ENCODE measurements around the gene ABCC9.
A peak's percentile ranks its signal among the peaks of the same experiment; 100 is the strongest.
"Not testable (repeated sequence)": the region's sequence is repeated elsewhere in the genome, so short reads cannot be mapped to it uniquely, and the experiment has no call there.

The ABCC9 gene

DNA sequence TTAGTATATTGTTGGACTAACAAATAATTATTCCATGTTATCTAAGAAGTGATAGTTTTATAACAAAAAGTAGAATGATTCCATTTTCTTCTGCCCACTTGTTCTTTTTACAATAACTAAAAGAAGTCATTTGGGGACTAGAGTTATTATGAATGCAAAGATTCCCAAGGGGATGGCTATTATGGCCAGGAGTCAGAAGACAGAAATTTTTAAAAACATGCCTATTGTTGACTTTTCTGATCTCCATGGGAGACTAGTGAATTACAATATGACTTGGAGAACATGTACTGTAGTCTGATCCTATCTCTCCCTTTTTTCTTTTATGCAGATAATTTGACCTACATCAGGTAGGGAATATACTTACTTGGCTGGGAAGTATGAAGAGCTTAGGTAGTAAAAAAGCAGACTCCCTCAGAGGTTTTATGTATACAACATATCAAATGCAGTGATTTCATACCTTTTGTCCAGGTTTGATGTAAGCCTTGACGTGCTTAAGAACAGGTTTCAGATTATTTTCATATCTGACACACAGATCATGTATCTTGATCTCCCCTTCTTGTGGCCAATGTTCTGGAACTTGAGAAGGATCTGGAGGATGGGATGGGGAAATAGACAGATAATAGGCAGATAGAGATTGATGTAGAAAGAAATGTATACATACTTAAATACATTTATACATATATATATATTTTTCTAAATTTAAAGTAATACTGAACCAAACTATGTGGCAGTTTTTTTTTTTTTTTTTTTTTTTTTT lies 125.7 kb downstream of the ABCC9 start:
- peak; percentile 21 for DNase-seq (ENCODE audit: low read depth)

DNA sequence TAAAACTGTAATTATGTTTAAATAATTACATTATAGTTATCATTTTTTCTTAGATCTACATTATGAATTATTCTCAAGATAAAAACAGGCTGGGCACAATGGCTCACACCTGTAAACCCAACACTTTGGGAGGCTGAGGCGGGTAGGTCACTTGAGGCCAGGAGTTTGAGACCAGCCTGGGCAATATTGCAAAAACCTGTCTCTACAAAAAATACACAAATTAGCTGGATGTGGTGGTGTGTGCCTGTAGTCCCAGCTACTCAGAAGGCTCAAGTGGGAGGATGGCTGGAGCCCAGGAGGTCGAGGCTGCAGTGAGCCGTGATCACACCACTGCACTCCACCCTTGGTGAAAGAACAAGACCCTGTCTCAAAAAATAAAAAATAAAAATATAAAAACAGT lies 126.4 kb downstream of the ABCC9 start:
- no peak for DNase-seq (ENCODE audit: low read depth)

DNA sequence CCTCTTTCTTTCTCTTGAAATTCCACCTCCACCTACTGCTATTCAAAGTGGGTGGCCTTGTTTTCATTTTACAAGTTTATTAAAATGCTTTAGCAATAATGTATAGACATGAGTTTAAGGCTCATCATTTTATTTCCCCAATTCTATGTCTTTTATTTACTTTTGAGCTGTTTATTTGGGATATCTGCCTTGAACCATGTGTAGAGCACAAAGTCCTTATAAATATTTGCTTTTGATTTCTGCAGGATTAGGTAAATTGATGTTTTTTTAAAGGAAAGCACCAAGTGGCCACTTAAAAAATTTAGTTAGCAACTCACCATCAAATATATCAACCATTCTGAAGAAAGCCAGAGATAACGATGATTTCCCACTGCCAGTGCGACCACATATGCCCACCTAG lies 126.9 kb downstream of the ABCC9 start:
- no peak for DNase-seq (ENCODE audit: low read depth)

DNA sequence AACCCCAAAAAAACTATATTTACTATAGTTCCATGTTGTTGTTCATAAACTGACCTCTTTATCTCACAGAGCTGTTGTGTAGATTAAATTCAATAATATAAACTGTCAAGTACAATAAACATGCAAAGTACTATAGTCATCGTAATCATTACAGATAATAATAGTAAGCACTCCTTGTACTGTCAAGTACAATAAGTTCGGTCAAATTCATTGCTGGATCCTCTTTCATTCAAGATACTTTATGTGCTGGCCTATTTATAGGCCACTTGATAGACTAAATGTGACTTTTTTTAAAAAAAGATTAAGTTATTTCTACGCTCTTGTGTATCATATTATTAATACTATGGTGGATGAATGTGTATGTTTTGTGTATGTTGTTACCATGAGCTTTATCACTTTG lies 127.5 kb downstream of the ABCC9 start:
- DNase-seq (ENCODE audit: low read depth), result no peak

DNA sequence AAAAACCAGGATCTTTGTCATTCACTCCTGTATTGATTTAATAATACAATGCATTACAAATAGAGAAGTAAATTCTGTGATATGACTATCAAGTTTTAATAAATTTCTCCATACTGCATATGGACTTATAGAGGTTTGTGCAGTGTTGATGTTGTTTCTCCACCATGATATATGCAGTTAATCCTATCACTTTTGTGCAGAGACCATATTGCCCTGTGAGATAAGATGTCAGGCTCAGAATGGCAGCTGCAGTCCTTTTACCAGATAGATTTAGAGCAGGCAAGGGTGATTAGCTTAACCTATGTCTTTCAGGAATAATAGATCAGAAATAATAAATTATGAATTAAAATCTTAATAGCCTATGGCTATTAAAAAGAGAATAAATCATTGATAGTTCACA lies 128.1 kb downstream of the ABCC9 start:
- DNase-seq (ENCODE audit: low read depth), result no peak

DNA sequence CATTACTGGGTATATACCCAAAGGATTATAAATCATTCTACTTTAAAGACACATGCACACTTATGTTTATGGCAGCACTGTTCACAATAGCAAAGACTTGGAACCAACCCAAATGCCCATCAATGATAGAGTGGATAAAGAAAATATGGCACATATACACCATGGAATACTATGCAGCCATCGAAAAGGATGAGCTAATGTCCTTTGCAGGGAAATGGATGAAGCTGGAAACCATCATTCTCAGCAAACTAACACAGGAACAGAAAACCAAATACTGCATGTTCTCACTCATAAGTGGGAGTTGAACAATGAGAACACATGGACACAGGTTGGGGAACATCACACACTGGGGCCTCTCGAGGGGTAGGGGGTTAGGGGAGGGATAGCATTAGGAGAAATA lies 128.9 kb downstream of the ABCC9 start:
- not testable (repeated sequence) for DNase-seq (ENCODE audit: low read depth)

DNA sequence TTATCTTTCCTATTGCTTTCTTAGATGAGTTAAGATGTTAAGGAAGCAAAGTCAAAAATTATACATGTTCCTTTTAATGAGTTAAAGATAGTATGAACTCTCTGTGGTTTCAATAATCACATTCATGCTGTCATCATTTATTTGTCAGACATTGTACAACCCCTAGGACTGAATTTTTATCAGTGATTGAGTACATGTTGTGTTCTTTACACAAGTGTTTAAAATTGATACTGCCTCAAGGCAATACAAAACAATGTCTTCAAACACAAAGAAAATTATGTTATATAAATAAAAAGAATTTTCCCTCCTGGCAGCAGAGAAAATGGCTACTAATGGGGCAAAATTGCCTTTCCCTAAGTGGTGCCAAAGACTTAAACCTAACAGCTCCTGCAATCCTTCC lies 132.1 kb downstream of the ABCC9 start:
- DNase-seq (ENCODE audit: low read depth), result no peak

DNA sequence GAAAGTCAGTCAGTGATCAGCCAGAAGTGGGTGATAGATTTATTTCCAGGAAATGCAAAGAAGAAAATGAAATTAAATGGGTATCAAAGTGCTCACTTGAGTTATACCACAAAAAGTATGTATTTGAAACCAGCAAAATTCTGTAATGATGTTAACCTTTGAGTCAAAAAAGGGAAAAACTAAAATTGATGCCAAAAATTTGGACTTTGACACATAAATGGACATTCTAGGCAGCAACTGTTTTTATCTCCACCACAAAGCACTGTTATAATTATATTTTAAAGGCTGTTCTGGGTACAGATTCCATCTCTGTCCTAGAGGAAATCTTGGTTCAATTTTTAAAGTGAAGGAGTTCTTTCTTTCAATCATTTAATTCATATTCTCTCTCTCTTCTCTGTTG lies 135.0 kb downstream of the ABCC9 start:
- DNase-seq (ENCODE audit: low read depth), result no peak

DNA sequence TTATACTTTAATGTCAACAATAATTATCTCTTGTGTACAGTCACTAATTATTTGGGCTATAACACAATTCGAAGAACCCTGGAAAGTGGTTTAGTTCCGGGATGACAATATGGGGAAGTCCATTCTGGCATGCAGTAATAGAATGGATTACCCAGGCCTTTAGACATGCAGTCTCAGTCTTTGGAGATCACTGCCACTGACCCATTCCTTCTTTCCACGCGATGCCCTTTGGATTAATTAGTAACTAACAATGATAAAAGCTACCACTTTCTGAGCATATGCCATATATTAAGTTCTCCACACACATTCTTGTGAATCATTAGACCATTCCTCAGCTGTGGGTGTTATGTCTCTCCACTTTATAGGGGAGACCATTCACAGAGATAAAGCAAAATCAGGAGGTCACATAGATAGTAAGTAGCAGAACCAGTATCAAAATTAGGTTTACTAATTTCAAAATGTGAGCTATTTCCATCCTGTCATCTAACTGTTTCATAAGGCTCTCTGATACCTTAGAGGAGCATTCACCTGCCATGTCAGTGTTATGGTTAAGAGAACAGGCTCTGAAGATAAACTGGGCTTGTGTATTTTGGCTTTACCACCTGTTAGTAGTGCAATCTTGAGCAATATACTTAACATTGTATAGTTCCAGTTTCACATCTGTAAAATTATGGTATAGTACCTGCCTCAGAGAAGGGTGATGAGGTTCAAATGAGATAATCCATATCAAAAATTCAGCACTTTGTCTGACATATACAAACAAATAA lies 139.5 kb downstream of the ABCC9 start:
- DNase-seq (ENCODE audit: low read depth), result no peak

DNA sequence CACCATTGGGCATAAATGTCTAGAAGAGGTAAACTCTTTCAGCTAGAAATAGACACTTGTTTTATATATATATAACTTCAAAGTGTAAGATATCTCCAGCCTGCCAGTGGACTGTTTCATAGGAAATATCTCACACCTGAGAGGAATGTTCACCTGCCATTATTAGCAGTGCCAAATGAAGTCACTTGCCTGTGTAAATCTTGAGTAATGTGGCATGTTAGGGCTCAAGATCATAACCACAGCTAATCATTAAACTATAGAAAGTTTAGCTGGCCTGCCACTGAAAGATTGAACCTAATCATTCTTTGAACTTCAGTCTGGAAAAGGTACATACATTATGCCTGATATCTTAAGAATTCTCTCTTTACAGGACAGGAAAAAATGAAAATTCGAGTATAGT lies 141.2 kb downstream of the ABCC9 start:
- DNase-seq (ENCODE audit: low read depth), result no peak

DNA sequence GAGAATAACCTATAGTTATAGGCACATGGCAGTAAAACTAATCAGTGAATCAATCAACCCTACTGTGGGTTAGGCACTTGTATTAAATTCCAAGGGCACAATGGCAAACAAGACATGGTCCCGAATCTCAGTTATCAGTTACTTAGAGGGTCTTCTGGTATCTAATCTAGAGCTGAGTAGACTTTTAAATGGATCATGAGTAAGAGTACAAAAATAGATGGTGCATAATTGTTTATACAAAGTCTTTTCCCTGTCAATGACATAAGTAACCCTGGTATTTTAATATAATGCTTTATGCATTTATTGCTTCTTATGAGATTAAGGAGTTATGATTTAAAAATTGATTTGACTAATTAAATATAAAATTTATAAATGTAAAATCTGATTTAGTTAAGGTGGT lies 143.7 kb downstream of the ABCC9 start:
- no peak for DNase-seq (ENCODE audit: low read depth)

DNA sequence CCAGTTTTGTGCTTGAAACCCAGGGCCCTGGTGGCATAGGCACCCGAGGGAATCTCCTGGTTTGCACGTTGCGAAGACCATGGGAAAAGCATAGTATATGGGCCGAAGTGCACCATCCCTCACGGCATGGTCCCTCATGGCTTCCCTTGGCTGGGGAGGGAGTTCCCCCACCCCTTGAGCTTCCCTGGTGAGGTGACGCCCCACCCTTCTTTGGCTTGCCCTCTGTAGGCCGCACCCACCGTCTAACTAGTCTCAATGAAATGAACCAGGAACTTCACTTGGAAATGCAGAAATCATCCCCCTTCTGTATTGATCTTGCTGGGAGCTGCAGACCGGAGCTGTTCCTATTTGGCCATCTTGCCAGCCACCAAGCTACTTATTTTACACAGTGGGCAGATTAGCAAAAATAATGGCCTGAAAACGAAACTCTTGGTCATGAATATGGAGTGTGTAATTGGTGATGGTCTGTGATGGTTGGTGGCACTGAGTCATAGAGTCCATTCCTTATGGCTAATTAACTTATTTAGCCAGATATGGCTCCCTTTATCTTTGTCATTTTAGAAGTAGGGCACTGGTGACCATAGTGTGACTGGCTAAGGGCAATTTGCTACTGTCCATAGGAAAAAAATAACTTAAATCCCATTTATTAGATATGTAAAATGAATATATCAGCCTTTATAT lies 145.4 kb downstream of the ABCC9 start:
- no peak for DNase-seq (ENCODE audit: low read depth)

DNA sequence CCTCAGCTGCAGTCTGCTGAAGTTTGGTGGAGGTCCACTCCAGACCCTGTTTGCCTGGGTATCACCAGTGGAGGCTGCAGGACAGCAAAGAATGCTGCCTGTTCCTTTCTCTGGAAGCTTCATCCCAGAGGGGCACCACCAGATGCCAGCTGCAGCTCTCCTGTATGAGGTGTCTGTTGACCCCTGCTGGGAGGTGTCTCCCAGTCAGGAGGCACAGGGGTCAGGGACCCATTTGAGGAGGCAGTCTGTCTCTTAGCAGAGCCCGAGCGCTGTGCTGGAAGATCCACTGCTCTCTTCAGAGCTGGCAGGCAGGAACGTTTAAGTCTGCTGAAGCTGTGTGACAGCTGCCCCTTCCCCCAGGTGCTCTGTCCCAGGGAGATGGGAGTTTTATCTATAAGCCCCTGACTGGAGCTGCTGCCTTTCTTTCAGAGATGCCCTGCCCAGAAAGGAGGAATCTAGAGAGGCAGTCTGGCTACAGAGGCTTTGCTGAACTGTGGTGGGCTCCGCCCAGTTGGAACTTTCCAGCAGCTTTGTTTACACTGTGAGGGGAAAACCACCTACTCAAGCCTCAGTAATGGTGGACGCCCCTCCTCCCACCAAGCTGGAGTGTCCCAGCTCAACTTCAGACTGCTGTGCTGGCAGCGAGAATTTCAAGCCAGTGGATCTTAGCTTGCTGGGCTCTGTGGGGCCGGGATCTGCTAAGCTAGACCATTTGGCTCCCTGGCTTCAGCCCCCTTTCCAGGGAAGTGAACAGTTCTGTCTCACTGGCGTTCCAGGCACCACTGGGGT lies 146.2 kb downstream of the ABCC9 start:
- not testable (repeated sequence) for DNase-seq (ENCODE audit: low read depth)

DNA sequence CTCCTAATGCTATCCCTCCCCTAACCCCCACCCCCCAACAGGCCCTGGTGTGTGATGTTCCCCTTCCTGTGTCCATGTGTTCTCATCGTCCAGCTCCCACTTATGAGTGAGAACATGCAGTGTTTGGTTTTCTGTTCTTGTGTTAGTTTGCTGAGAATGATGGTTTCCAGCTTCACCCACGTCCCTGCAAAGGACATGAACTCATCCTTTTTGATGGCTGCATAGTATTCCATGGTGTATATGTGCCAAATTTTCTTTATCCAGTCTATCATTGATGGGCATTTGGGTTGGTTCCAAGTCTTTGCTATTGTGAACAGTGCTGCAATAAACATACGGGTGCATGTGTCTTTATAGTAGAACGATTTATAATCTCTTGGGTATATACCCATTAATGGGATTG lies 151.5 kb downstream of the ABCC9 start:
- not testable (repeated sequence) for DNase-seq (ENCODE audit: low read depth)

DNA sequence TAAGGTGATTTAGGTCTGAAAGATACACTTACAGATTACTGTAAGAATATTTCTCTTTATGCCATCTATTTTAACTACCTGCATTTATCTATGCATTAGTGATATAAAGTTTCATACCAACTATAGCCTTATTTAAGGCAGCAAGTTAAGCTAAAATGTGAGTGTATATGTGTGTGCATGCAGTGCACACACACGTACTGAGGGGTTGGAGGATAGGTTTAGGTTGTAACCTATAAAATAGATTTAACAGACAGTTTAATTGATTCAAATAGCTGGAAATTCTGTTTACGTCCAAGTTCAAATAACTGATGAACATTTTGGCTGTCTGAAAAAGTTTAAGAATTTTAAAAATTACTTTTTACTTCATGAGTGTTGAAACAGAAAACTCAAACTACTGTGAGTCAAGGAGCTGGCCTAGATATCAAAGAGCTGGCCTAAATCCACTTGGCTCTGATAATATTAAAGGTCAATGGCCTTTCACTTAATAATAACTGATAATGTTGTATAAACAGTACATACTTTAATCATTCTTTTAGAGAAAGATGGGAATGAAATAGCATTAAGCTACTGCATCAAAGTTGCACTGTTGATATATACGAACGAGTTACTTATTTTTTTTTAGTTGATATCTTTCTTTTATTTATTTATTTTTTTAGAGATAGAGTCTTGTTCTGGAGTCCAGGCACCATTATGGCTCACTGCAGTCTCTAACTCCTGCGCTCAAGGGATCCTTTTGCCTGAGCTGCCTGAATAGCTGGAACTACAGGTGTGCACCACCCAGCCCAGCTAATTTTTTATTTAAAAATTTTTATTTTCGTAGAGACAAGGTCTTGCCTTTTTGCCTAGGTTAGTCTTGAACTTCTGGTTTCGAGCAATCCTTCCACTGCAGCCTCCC lies 152.9 kb downstream of the ABCC9 start:
- no peak for DNase-seq (ENCODE audit: low read depth)

DNA sequence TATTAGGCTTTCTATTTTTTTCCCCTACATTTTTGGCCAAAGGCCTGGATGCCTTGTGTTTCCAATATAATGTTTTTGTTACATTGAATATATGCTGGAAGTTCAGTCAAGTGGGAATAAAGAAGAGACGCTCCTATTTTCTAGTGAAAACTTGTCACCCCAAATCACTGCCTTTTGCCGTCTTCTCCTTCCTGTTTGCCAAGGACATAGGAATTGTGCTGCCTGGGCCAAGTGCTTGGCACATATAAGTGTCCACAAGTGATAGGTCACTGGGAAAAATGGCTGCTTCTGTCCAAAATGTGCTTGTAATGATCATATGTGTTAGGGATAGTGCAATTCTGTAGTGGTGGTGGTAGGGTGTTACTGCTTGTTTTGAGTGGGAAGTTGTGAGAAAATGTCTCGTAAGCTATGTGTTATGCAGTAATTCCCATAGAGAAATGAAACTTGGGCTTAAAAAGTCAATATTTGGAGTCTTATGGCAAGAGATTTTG lies 155.1 kb downstream of the ABCC9 start:
- DNase-seq (ENCODE audit: low read depth), result no peak

DNA sequence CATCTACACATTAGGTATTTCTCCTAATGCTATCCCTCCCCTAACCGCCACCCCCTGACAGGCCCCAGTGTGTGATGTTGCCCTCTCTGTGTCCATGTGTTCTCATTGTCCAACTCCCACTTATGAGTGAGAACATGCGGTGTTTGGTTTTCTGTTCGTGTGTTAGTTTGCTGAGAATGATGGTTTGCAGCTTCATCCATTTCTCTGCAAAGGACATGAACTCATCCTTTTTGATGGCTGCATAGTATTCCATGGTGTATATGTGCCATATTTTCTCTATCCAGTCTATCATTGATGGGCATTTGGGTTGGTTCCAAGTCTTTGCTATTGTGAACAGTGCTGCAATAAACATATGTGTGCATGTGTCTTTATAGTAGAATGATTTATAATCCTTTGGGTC lies 158.5 kb downstream of the ABCC9 start:
- DNase-seq (ENCODE audit: low read depth), result not testable (repeated sequence)

DNA sequence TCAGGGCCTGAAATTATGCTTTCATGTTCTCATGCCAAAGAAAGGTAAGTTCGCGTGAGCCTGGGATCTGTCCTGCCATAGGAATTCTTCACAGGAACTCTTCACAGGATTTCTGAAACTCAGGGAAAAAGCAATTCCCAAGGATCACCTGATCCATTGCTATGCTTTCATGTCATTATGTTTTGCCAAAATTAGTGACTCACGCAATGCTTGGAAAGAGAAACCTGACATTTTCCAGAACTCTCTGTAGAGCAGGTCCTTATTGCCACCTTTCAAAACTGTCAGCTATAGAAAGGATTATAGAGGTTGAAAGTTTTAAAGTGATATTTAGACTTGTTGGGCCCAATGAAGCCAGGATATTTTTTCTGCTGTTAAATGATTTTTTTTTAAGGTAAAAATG lies 160.4 kb downstream of the ABCC9 start:
- DNase-seq (ENCODE audit: low read depth), result no peak

DNA sequence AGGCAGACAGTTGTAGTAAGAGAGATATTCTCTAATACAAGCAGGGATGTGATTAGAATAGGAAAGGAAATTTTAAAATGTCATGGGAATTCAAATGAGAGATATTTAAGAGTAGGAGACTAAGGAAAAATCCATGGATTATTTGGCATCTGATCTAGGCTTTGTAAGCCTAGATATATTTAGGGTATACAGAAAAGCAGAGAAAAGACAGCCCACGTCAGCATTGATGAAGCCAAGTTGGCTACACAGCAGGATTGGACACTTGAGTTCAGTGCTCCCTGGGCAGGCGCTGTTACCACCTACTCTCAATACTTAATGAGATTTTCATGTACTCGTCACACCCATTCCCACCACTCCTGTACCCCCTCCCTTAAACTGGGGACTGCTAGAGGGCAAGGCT lies 165.1 kb downstream of the ABCC9 start:
- no peak for DNase-seq (ENCODE audit: low read depth)

DNA sequence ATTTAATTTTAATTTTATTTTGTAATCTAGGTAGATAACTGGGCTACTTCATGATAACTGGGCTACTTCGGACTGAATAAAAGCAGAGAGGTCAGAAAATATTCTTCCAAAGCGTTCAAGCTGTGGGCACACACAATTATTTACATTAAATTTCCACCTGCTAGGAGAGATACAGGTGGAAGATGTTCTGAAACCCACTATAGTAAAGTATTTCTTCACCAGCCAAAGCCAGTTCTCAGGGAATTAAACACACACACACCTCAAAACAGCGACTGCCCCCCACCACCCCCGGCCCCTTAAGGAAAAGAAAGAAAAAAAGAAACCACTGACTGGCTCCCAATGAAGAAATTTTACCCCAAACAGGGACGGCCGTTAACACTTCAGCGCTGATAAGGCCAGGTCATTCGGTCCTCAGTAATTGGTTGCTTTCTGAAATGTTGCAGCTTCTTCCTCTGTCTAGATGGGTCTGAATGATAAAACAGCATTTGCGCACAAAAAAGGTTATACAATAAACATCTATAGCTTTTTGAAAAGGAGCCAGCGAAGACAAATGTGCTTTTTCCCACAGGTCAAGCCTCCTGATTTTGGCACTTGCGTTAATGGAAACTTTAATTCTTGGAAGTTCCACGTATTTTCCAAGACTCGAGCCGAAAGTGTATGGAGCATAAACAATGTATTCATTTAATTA lies 165.9 kb downstream of the ABCC9 start:
- DNase-seq (ENCODE audit: low read depth), result no peak

Measured in fibroblast of gingiva (primary cell).